ENCODE results near the gene FBXW5.

The FBXW5 gene

DNA sequence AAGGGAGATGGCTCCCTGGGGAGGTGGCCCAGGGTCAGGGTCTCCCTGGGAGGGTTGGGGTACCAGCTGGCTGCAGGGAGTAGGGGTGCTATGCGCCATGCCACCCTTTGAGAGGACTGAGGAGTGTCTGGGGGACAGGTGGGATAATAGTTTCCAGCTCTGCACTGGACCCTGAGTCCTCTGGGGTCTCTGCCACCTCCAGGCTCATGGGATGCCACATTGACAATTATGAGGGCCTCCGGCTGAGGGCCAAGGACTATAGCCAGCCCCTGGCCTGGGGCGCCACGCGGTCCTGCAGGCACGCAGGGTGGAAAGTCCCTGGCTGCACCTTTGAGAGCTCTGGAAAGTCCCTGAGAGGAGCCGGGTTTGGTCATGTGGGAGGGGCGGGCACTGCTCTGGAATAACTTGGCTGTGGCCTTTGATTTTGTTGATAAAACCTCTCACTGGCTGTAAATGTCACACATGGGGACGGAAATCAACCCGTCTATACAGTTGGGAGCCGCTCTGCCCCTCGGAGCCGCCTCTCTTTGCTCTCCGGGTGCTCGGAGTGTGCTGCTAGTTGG, 42.2 kb downstream of the FBXW5 start:
- no peak for DNase-seq

DNA sequence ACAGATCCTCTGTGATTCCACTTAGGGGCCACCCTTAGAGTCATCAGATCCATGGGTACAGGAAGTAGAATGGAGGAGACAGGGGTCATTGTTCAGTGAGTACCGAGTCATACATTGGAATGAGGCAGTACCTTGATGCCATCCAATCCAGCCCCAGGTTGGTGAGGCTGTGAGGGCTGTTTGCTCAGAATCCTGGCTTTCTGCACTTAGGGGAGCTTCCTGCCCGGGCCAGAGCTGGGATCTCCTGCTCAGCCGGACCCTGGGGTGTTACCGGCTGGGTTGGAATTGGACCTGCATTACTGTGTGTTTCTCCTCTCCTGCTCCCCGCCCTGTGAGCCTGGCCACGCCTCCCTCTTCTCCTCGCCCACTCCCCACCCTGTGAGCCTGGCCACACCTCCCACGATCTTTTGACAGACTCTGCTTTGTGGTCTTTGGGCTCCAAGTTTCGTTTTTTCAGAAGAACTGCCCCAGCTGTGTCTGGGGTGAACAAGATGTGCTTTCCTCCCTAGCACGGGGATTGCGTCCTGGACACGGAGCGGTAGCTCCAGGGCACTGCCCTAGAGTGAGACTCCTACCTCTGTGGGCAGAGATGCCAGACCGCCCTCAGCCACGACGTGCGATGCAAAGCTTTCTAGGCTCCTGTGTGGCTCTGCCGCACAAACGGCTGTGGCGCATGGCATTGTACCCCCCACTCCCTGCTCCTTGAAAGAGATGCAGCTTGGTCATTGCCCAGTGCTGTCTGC, 42.9 kb downstream of the FBXW5 start:
- DNase-seq: no peak

DNA sequence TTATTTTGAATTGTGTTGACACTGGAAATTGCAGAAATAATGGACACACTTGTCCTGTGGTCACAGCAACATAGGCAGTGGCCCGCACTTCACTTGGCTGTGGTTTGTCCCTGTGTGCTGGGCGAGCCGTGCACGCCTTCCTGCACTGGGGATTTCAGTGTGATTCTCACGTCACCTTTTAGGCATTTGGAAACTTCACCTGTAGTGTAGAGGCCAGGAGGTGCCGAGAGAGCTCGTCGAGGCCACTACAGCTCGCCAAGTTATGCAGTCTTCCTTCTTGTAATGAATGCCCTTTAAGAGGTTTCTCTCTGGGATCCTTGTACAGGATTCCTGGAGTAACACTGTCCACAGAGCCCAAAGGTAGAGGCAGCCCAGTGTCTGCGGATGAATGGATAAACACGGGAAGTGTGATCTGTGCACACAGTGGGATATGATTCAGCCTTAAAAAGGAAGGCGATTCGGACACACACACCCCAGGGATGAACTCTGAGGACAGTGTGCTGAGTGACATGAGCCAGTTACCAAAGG, 43.5 kb downstream of the FBXW5 start:
- no peak for DNase-seq

DNA sequence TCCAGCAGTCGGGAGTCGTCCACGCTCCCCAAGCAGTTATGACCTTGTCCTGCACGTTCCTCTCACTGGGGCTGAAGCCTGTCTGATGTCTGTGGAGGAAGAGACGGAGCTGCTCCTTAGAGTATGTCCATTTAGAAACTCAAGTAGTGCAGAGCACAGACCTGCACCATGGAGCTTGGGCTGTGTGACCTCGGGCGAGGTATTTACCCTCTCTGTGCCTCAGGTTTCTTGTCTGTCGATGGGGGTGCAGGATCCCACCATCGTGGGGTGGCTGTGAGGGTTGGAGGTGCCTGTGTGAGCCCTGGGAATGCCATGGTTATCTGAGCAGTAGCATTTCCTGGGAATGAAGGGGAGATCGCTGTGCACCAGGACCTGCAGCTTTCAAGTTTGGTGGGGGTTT, 44.0 kb downstream of the FBXW5 start:
- DNase-seq: no peak

GRCh38 chr9:136899196-136899595, 45.3 kb downstream of the FBXW5 start:
- DNase-seq: no peak

- DNase-seq: no peak
Observed at GRCh38 chr9:136898483-136899100, 45.9 kb downstream of the FBXW5 start.

DNA sequence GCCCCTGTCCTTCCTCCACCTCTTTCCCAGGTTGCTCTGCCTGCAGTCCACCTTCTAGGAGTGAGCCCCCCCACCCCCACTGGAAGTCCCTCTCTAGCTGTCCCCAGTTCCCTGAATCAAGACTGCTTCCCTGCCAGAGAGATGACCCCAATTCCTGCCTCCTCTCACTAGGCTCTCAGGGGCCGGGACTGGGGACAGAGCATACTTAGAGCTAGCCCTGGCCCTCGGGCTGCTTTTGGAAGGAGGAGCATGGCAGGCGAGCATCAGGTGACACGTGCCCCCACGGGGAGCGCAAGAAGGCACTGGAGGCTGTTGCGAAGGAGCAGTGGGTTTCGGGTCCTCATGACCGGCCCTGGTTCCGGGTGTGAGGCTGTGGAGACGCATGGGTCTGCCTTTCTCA, 48.5 kb downstream of the FBXW5 start:
- no peak for DNase-seq

DNA sequence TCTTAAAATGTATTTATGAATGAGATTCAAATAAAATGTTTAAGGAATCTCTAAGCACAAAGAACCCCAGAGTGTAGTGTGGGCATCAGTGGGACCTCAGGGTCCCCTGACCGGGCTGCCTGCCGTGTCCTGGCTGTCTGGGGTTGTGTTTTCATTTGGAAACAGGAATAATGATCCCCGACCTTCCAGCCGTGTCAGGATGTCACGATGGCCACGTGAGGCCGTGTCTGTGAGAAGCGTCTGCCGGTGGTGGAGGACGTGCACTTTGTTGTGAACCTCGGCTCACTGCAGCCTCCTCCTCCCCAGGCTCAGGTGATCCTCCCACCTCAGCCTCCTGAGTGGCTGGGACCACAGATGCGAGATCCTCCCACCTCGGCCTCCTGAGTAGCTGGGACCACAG, 53.9 kb downstream of the FBXW5 start:
- no peak for DNase-seq
